Thymus (tissue), 11 donors: ENCODE results near the gene HSPA9. TPM values are rescaled to one million over a fixed set of nuclear protein-coding genes. Genes with fewer than 3 reads are reported as not detected.

Experiments
- DNase-seq, 9 donors: peaks; one replicate each; pipeline ENCODE4 v3.0.0-alpha.2; 2013; ENCODE audit warnings: low spot score in 9 of 9, low read depth in 6 of 9, missing footprints in 1 of 9
- H3K27ac ChIP-seq, 2 donors: one replicate each; pipeline ENCODE4 v1.5.1; 2013; ENCODE audit warnings: control low read depth in 1 of 2, low read depth in 1 of 2, low read length in 1 of 2, mild to moderate bottlenecking in 1 of 2, moderate library complexity in 1 of 2
- H3K27me3 ChIP-seq, 2 donors: one replicate each; pipeline ENCODE4 v1.5.1; 2013; ENCODE audit warnings: low read length in 1 of 2; ENCODE audit not compliant: control insufficient read depth in 2 of 2, insufficient read depth in 1 of 2
- H3K36me3 ChIP-seq, 2 donors: one replicate each; pipeline ENCODE4 v1.5.1; 2013; ENCODE audit warnings: low read length in 1 of 2, mild to moderate bottlenecking in 1 of 2, moderate library complexity in 1 of 2; ENCODE audit not compliant: control insufficient read depth in 2 of 2, insufficient read depth in 2 of 2
- H3K4me1 ChIP-seq, 2 donors: one replicate each; pipeline ENCODE4 v1.5.1; 2013; ENCODE audit warnings: low read length in 2 of 2; ENCODE audit not compliant: control insufficient read depth in 2 of 2, insufficient read depth in 2 of 2
- H3K4me3 ChIP-seq, 2 donors: one replicate each; pipeline ENCODE4 v1.5.1; 2013; ENCODE audit warnings: low read length in 2 of 2, control low read depth in 1 of 2, mild to moderate bottlenecking in 1 of 2
- H3K9me3 ChIP-seq, 2 donors: one replicate each; pipeline ENCODE4 v1.5.1; 2013; ENCODE audit warnings: low read length in 1 of 2, mild to moderate bottlenecking in 1 of 2; ENCODE audit not compliant: control insufficient read depth in 2 of 2, insufficient read depth in 1 of 2
- WGBS: extraction: QIAGEN DNeasy Blood & Tissue Kit; methylation state at CpG from one replicate; pipeline ENCODE4 v1.1.7; 2013; 5-methylcytosine and 5-hydroxymethylcytosine counted together
- polyA plus RNA-seq: library from polyadenylated mRNA; stranded (reverse); fragments of 200-250 nt; gene quantifications from one replicate; pipeline ENCODE4 v1.2.3, GENCODE V29; 2013
- total RNA-seq: library from RNA; stranded (reverse); fragments of 120-200 nt; gene quantifications from one replicate; pipeline ENCODE4 v1.2.4, GENCODE V29; 2013
- donor health status: healthy.

HSPA9 gene
- total and polyA plus RNA-seq, 2 donors, result 94.0 to 169 TPM

- H3K4me1 ChIP-seq, result peaks cover 21 to 26% of the 10 kb centered on the region in 2 donors
Observed at GRCh38 chr5:138542180-138542955, 32.8 kb downstream of the HSPA9 start.

GRCh38 chr5:138541511-138542179 lies 33.6 kb downstream of the HSPA9 start:
- Histone ChIP-seq H3K27me3 (no peaks in the 10 kb centered on the region), H3K4me1 (peaks cover 21 to 26% of the 10 kb centered on the region in 2 donors), H3K9me3 (no peaks in the 10 kb centered on the region), H3K4me3 (peak overlapping the region; percentile 86 to 95), H3K36me3 (peaks cover 0 to 17% of the 10 kb centered on the region in 2 donors), H3K27ac (peak overlapping the region in 1 of 2 donors; percentile 92)
- DNase-seq, result no peak
- 12% methylated on average over 6 of the region's 6 CpGs for WGBS

More at GRCh38 chr5:138542180-138542955, 32.8 kb downstream of the HSPA9 start:
- under 1% methylated on average over 47 of the region's 47 CpGs for WGBS
- no peaks in the 10 kb centered on the region for H3K27me3 ChIP-seq
- peaks cover 2 to 13% of the 10 kb centered on the region in 2 donors for H3K36me3 ChIP-seq
- peak overlapping the region; percentile 92 to 93 for H3K27ac ChIP-seq
- H3K9me3 ChIP-seq, result no peaks in the 10 kb centered on the region
- peak in 4 of 9 donors; percentile 4 to 15 (median 9) for DNase-seq
- H3K4me3 ChIP-seq, result peak overlapping the region; percentile 86 to 95

- Histone ChIP-seq H3K36me3 (peaks cover 0 to 25% of the 10 kb centered on the region in 2 donors), H3K27ac (no peak overlapping the region), H3K4me3 (no peak overlapping the region), H3K27me3 (no peaks in the 10 kb centered on the region), H3K4me1 (peaks cover 17 to 21% of the 10 kb centered on the region in 2 donors), H3K9me3 (no peaks in the 10 kb centered on the region)
- DNase-seq, result no peak
Observed at GRCh38 chr5:138539791-138540190, 35.4 kb downstream of the HSPA9 start.

GRCh38 chr5:138538943-138539627 lies 36.1 kb downstream of the HSPA9 start:
- 80% methylated on average over 2 of the region's 2 CpGs for WGBS
- no peak overlapping the region for H3K4me3 ChIP-seq
- peaks cover 0 to 27% of the 10 kb centered on the region in 2 donors for H3K36me3 ChIP-seq
- no peaks in the 10 kb centered on the region for H3K9me3 ChIP-seq
- no peak for DNase-seq
- peaks cover 10 to 14% of the 10 kb centered on the region in 2 donors for H3K4me1 ChIP-seq
- no peaks in the 10 kb centered on the region for H3K27me3 ChIP-seq
- no peak overlapping the region for H3K27ac ChIP-seq

GRCh38 chr5:138536665-138537315 lies 38.4 kb downstream of the HSPA9 start:
- Histone ChIP-seq H3K4me3 (no peak overlapping the region), H3K27ac (no peak overlapping the region), H3K27me3 (no peaks in the 10 kb centered on the region), H3K4me1 (peaks cover 6 to 7% of the 10 kb centered on the region in 2 donors), H3K9me3 (no peaks in the 10 kb centered on the region), H3K36me3 (peaks cover 0 to 34% of the 10 kb centered on the region in 2 donors)
- no peak for DNase-seq
- 84% methylated on average over 4 of the region's 4 CpGs for WGBS

- no peaks in the 10 kb centered on the region for H3K9me3 ChIP-seq
- no peak overlapping the region for H3K4me3 ChIP-seq
Observed at GRCh38 chr5:138536215-138536614, 39.0 kb downstream of the HSPA9 start.

GRCh38 chr5:138533973-138534941 lies 40.9 kb downstream of the HSPA9 start:
- Histone ChIP-seq H3K4me3 (no peak overlapping the region), H3K27ac (no peak overlapping the region), H3K4me1 (peaks cover 0 to 3% of the 10 kb centered on the region in 2 donors), H3K27me3 (no peaks in the 10 kb centered on the region), H3K9me3 (no peaks in the 10 kb centered on the region), H3K36me3 (peaks cover 0 to 37% of the 10 kb centered on the region in 2 donors)
- no peak for DNase-seq
- WGBS, result 93% methylated on average over 5 of the region's 5 CpGs

More at GRCh38 chr5:138536215-138536614, 39.0 kb downstream of the HSPA9 start:
- no peaks in the 10 kb centered on the region for H3K27me3 ChIP-seq
- H3K4me1 ChIP-seq, result peaks cover under 1 to 4% of the 10 kb centered on the region in 2 donors
- WGBS, result 64% methylated on average over 2 of the region's 2 CpGs
- H3K36me3 ChIP-seq, result peaks cover 0 to 34% of the 10 kb centered on the region in 2 donors
- H3K27ac ChIP-seq, result no peak overlapping the region
- peak in 1 of 9 donors; percentile 12 for DNase-seq

- Histone ChIP-seq H3K27ac (no peak overlapping the region), H3K36me3 (peaks cover 0 to 20% of the 10 kb centered on the region in 2 donors), H3K9me3 (no peaks in the 10 kb centered on the region), H3K4me3 (no peak overlapping the region), H3K4me1 (no peaks in the 10 kb centered on the region), H3K27me3 (no peaks in the 10 kb centered on the region)
- WGBS, result 98% methylated on average over 8 of the region's 8 CpGs
- DNase-seq, result no peak
Observed at GRCh38 chr5:138529812-138530211, 45.4 kb downstream of the HSPA9 start.
